ENCODE measurements around the gene DAPK1. TPM values are rescaled to one million over a fixed set of nuclear protein-coding genes. Genes with fewer than 3 reads are reported as not detected.

The DAPK1 gene
- total and polyA plus RNA-seq, 2 donors (not counting 1 experiment from before 2014, with no cell fraction given) = 1.7 to 2.8 TPM

DNA sequence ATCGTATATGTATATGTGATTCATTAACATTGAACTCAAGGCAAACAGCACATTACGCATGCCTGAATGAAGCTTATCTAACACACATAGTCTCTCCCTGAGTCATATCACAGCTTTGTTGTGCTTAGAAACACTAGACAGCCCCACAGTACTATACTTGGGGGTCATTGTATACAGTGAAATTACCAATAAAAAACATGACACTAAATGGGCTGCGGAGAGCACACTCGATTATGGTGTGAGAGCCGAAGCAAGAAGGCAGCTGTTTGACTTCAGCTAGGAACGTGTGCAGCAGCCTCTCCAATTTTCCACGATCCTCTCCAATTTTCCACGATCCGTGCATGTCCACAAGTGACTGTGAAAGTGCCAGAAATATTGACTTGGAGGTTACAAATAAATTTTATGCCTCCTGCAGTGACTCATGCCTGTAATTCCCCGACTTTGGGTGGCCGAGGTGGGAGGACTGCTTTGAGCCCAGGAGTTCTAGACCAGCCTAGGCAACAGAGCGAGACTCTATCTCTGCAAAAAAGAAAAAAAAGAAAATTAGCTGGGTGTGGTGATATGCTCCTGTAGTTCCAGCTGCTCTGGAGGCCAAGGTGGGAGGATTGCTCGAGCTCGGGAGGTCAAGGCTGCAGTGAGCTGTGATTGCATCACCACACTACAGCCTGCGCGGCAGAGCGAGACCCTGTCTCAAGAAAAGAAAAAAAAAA lies 102.4 kb downstream of the DAPK1 start:
- peaks cover 0 to 3% (median 0%) of the 10 kb centered on the region in 3 donors for H3K9me3 ChIP-seq (ENCODE audit: control extremely low read depth in 1 of 3, control insufficient read depth in 2 of 3, insufficient read depth in 1 of 3, low read length in 2 of 3)
- H2AFZ ChIP-seq (ENCODE audit: insufficient read depth, low read depth, low read length, poor library complexity, severe bottlenecking) = no peak overlapping the region
- intact Hi-C loops (cut with micrococcal nuclease) = no loop called here
- Mint-ChIP-seq H3K27ac (no peak overlapping the region), H3K27me3 (no peaks in the 10 kb centered on the region), H3K4me1 (no peaks in the 10 kb centered on the region), H3K4me3 (no peak overlapping the region), H3K9me3 (ENCODE audit: insufficient read depth) (no peaks in the 10 kb centered on the region)
- DNase-seq (no peak), ATAC-seq (ENCODE audit: low read depth) (no peak)
- ChIA-PET POLR2A (no interaction called here), CTCF (no interaction called here)
- no peak overlapping the region for H3K4me2 ChIP-seq (replicated peaks; ENCODE audit: low read depth, low read length, poor library complexity, severe bottlenecking)
- H3K9ac ChIP-seq (ENCODE audit: low read length) = no peak overlapping the region
- H4K20me1 ChIP-seq (ENCODE audit: control insufficient read depth, insufficient read depth, low read length, poor library complexity, severe bottlenecking) = no peaks in the 10 kb centered on the region
- H3K36me3 ChIP-seq (replicated peaks in 1 of 2; ENCODE audit: control extremely low read depth in 1 of 2, control insufficient read depth in 1 of 2, extremely low read depth in 1 of 2, insufficient read depth in 2 of 2, low read length in 1 of 2) = no peaks in the 10 kb centered on the region
- H3K4me3 ChIP-seq (ENCODE audit: control extremely low read depth in 1 of 5, extremely low read depth in 1 of 5, insufficient read depth in 1 of 5, low read depth in 2 of 5, low read length in 4 of 5) = no peak overlapping the region
- peaks cover 0 to 2% (median 0%) of the 10 kb centered on the region in 4 experiments for H3K27me3 ChIP-seq (replicated peaks in 1 of 4; ENCODE audit: control extremely low read depth in 1 of 4, control insufficient read depth in 3 of 4, insufficient read depth in 4 of 4, low read length in 3 of 4)
- 93% methylated on average over 9 of the region's 17 CpGs for WGBS (ENCODE audit: insufficient coverage)
- H3K4me1 ChIP-seq (ENCODE audit: control insufficient read depth in 2 of 2, insufficient read depth in 2 of 2, low read length in 2 of 2) = no peaks in the 10 kb centered on the region
- no peak overlapping the region for H3K27ac ChIP-seq (ENCODE audit: low read length in 2 of 2)
- no peaks in the 10 kb centered on the region for H3K79me2 ChIP-seq (ENCODE audit: control insufficient read depth, insufficient read depth, low read length)
- TF ChIP-seq, protein P1, sequence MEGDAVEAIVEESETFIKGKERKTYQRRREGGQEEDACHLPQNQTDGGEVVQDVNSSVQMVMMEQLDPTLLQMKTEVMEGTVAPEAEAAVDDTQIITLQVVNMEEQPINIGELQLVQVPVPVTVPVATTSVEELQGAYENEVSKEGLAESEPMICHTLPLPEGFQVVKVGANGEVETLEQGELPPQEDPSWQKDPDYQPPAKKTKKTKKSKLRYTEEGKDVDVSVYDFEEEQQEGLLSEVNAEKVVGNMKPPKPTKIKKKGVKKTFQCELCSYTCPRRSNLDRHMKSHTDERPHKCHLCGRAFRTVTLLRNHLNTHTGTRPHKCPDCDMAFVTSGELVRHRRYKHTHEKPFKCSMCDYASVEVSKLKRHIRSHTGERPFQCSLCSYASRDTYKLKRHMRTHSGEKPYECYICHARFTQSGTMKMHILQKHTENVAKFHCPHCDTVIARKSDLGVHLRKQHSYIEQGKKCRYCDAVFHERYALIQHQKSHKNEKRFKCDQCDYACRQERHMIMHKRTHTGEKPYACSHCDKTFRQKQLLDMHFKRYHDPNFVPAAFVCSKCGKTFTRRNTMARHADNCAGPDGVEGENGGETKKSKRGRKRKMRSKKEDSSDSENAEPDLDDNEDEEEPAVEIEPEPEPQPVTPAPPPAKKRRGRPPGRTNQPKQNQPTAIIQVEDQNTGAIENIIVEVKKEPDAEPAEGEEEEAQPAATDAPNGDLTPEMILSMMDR (IDR thresholded peaks at IDR 0.05) = no peak
- no peak for TF ChIP-seq EZH2 (IDR thresholded peaks at IDR 0.05; ENCODE audit: borderline replicate concordance, insufficient read depth, low read depth, low read length, poor library complexity, severe bottlenecking)

DNA sequence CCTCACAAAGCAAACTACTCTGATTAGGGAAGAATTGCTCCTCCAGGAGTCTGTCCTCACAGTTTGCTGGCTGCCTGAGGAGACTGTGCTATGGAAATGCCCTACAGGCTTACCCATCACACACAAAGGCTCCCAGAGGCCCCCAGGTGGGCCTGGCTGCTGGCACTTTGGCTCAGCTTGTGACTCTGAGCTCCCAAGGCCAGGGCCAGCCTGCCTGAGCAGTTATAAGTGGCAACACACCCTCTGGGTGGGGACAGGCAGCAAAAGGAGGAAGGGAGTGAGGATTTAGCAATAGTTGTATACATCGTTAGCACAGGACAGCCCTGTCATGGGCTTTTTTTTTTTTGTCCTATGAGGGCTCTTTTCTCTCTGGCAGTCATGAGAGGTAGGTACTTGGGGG lies 103.5 kb downstream of the DAPK1 start:
- H3K27me3 ChIP-seq (replicated peaks in 1 of 4; ENCODE audit: control extremely low read depth in 1 of 4, control insufficient read depth in 3 of 4, insufficient read depth in 4 of 4, low read length in 3 of 4) = peaks cover 0 to 8% (median 2%) of the 10 kb centered on the region in 4 experiments
- H3K4me1 Mint-ChIP-seq = no peaks in the 10 kb centered on the region
- H3K27me3 Mint-ChIP-seq = peaks cover 4% of the 10 kb centered on the region
- no peaks in the 10 kb centered on the region for H3K9me3 Mint-ChIP-seq (ENCODE audit: insufficient read depth)
- H4K20me1 ChIP-seq (ENCODE audit: control insufficient read depth, insufficient read depth, low read length, poor library complexity, severe bottlenecking) = no peaks in the 10 kb centered on the region
- CTCF ChIA-PET = no interaction called here
- H3K79me2 ChIP-seq (ENCODE audit: control insufficient read depth, insufficient read depth, low read length) = no peaks in the 10 kb centered on the region
- DNase-seq (no peak), ATAC-seq (ENCODE audit: low read depth) (no peak)
- no peak overlapping the region for H2AFZ ChIP-seq (ENCODE audit: insufficient read depth, low read depth, low read length, poor library complexity, severe bottlenecking)
- TF ChIP-seq, protein P1 (IDR thresholded peaks at IDR 0.05) = no peak
- H3K27ac ChIP-seq (ENCODE audit: low read length in 2 of 2) = no peak overlapping the region
- no peak overlapping the region for H3K4me3 ChIP-seq (ENCODE audit: control extremely low read depth in 1 of 5, extremely low read depth in 1 of 5, insufficient read depth in 1 of 5, low read depth in 2 of 5, low read length in 4 of 5)
- H3K27ac Mint-ChIP-seq = no peak overlapping the region
- no peaks in the 10 kb centered on the region for H3K36me3 ChIP-seq (replicated peaks in 1 of 2; ENCODE audit: control extremely low read depth in 1 of 2, control insufficient read depth in 1 of 2, extremely low read depth in 1 of 2, insufficient read depth in 2 of 2, low read length in 1 of 2)
- H3K4me3 Mint-ChIP-seq = no peak overlapping the region
- POLR2A ChIA-PET = no interaction called here
- H3K9me3 ChIP-seq (ENCODE audit: control extremely low read depth in 1 of 3, control insufficient read depth in 2 of 3, insufficient read depth in 1 of 3, low read length in 2 of 3) = peaks cover 0 to 10% (median 0%) of the 10 kb centered on the region in 3 donors
- no peak overlapping the region for H3K4me2 ChIP-seq (replicated peaks; ENCODE audit: low read depth, low read length, poor library complexity, severe bottlenecking)
- no peak overlapping the region for H3K9ac ChIP-seq (ENCODE audit: low read length)
- no peaks in the 10 kb centered on the region for H3K4me1 ChIP-seq (ENCODE audit: control insufficient read depth in 2 of 2, insufficient read depth in 2 of 2, low read length in 2 of 2)
- WGBS (ENCODE audit: insufficient coverage) = 86% methylated on average over 1 of the region's 1 CpG
- intact Hi-C loops (cut with micrococcal nuclease) = no loop called here
